ENCODE measurements around the gene ELAC2.

- TF ChIP-seq EZH2phosphoT487 (IDR thresholded peaks at IDR 0.05; ENCODE audit: low read depth) (no peak), CTCF (IDR thresholded peaks at IDR 0.05; ENCODE audit: low read depth, low read length) (peak; percentile 68)
Observed at GRCh38 chr17:13031718-13032350, 14.0 kb upstream of the ELAC2 start.
